Measurements from ENCODE around the gene SNAI3. TPM values are rescaled to one million over a fixed set of nuclear protein-coding genes. Genes with fewer than 3 reads are reported as not detected.

The SNAI3 gene
- total RNA-seq, 2 donors from 2014 or later, result 0.25 to 0.40 TPM

GRCh38 chr16:88712362-88712979 lies 26.2 kb upstream of the SNAI3 start:
- Histone ChIP-seq H3K36me3 (peaks cover 13% of the 10 kb centered on the region), H3K4me3 (no peak overlapping the region), H3K27ac (no peak overlapping the region), H3K4me1 (peaks cover under 1% of the 10 kb centered on the region), H3K9me3 (no peaks in the 10 kb centered on the region), H3K27me3 (no peaks in the 10 kb centered on the region), H3K9ac (ENCODE audit: low read depth in 2 of 2, low read length in 2 of 2) (no peak overlapping the region)
- no peak for DNase-seq
- TF ChIP-seq CTCF (IDR thresholded peaks at IDR 0.05), result no peak
- intact Hi-C loops (cut with DNase I), result no loop called here

- no peak overlapping the region for H3K27ac ChIP-seq
- intact Hi-C loops (cut with DNase I), result no loop called here
- peaks cover 13% of the 10 kb centered on the region for H3K36me3 ChIP-seq
- H3K9me3 ChIP-seq, result no peaks in the 10 kb centered on the region
- no peak overlapping the region for H3K4me3 ChIP-seq
- DNase-seq, result no peak
- peaks cover 7% of the 10 kb centered on the region for H3K4me1 ChIP-seq
- TF ChIP-seq CTCF (IDR thresholded peaks at IDR 0.05), result no peak
- no peak overlapping the region for H3K9ac ChIP-seq (ENCODE audit: low read depth in 2 of 2, low read length in 2 of 2)
- H3K27me3 ChIP-seq, result no peaks in the 10 kb centered on the region
Observed at GRCh38 chr16:88711750-88712340, 25.5 kb upstream of the SNAI3 start.

- no peak overlapping the region for H3K9ac ChIP-seq (ENCODE audit: low read depth in 2 of 2, low read length in 2 of 2)
- DNase-seq, result no peak
- peaks cover 13% of the 10 kb centered on the region for H3K36me3 ChIP-seq
- no peaks in the 10 kb centered on the region for H3K9me3 ChIP-seq
- no peak for TF ChIP-seq CTCF (IDR thresholded peaks at IDR 0.05)
- intact Hi-C loops (cut with DNase I), result no loop called here
- no peak overlapping the region for H3K4me3 ChIP-seq
- no peaks in the 10 kb centered on the region for H3K27me3 ChIP-seq
- no peak overlapping the region for H3K27ac ChIP-seq
- peaks cover 9% of the 10 kb centered on the region for H3K4me1 ChIP-seq
Observed at GRCh38 chr16:88710556-88710955, 24.2 kb upstream of the SNAI3 start.

- Histone ChIP-seq H3K36me3 (no peaks in the 10 kb centered on the region), H3K27me3 (no peaks in the 10 kb centered on the region), H3K4me3 (peak overlapping the region; percentile 99), H3K9me3 (no peaks in the 10 kb centered on the region), H3K4me1 (peaks cover 14% of the 10 kb centered on the region), H3K9ac (ENCODE audit: low read depth in 2 of 2, low read length in 2 of 2) (peak overlapping the region; percentile 71 to 92), H3K27ac (no peak overlapping the region)
- no peak for DNase-seq
- no peak for TF ChIP-seq CTCF (IDR thresholded peaks at IDR 0.05)
- intact Hi-C loops (cut with DNase I), result no loop called here
Observed at GRCh38 chr16:88706965-88707826, 20.9 kb upstream of the SNAI3 start.

GRCh38 chr16:88706229-88706964 lies 20.1 kb upstream of the SNAI3 start, which contains the start of the genes CTU2 and RNF166:
TSS of gene CTU2 (plus strand) at chr16:88706503. CDS start at chr16:88706531, 28 bp downstream.
TSS of gene RNF166 (minus strand) at chr16:88706408. CDS start at chr16:88706325, 83 bp downstream.
- peak within 1 kb of the TSS; percentile 87 to 92 for H3K9ac ChIP-seq (ENCODE audit: low read depth in 2 of 2, low read length in 2 of 2)
- H3K36me3 ChIP-seq, result no peaks in the 10 kb centered on the region
- H3K27ac ChIP-seq, result peak within 1 kb of the TSS; percentile 59
- H3K4me1 ChIP-seq, result peaks cover 14% of the 10 kb centered on the region
- no peak for TF ChIP-seq CTCF (IDR thresholded peaks at IDR 0.05)
- intact Hi-C loops (cut with DNase I), result no loop called here
- peak within 1 kb of the TSS; percentile 99 for H3K4me3 ChIP-seq
- H3K9me3 ChIP-seq, result no peaks in the 10 kb centered on the region
- H3K27me3 ChIP-seq, result no peaks in the 10 kb centered on the region
- DNase-seq, result peak; percentile 90

Data from colonic mucosa (tissue), 4 donors.